Heart right ventricle (tissue), 16 donors: ENCODE data around the gene CCDC97. TPM values are rescaled to one million over a fixed set of nuclear protein-coding genes. Genes with fewer than 3 reads are reported as not detected.

Experiments used
- ATAC-seq, 8 donors: fragments of 200-7000 bp; cut with Tn5 transposase; one replicate each; pipeline ENCODE4 v1.9.1; 2020; ENCODE audit warnings: mild to moderate bottlenecking in 8 of 8, moderate library complexity in 8 of 8, moderate number of reproducible peaks in 1 of 8
- DNase-seq, 2 donors: peaks; one replicate each; pipeline ENCODE4 v3.0.0-alpha.2; 2020
- H3K27ac ChIP-seq, 10 donors: fragments of 200-600 bp; sonication (generic) in 2 of 10; one replicate each; pipeline versions ENCODE4 v1.5.0 to v1.8.0; 2020 to 2022; ENCODE audit warnings: mild to moderate bottlenecking in 3 of 10
- H3K27me3 ChIP-seq, 7 donors: fragments of 200-600 bp; one replicate each; pipeline ENCODE4 v1.8.0; 2021 to 2022; ENCODE audit warnings: mild to moderate bottlenecking in 2 of 7
- H3K36me3 ChIP-seq, 9 donors: fragments of 200-600 bp; sonication (generic) in 1 of 9; one replicate each; pipeline versions ENCODE4 v1.5.0 to v1.8.0; 2020 to 2022; ENCODE audit warnings: mild to moderate bottlenecking in 2 of 9
- H3K4me1 ChIP-seq, 9 donors: fragments of 200-600 bp; sonication (generic) in 1 of 9; one replicate each; pipeline versions ENCODE4 v1.5.0 to v1.8.0; 2020 to 2022; ENCODE audit warnings: mild to moderate bottlenecking in 4 of 9
- H3K4me3 ChIP-seq, 10 donors: fragments of 200-600 bp; sonication (generic) in 2 of 10; one replicate each; pipeline versions ENCODE4 v1.5.0 to v1.8.0; 2020 to 2022; ENCODE audit warnings: mild to moderate bottlenecking in 7 of 10, moderate library complexity in 2 of 10
- H3K9me3 ChIP-seq, 11 donors: fragments of 200-600 bp in 10 of 11; sonication (generic) in 2 of 11; one replicate each; pipeline versions ENCODE4 v1.5.0 to v1.8.0; 2013 to 2022; ENCODE audit warnings: mild to moderate bottlenecking in 2 of 11, control low read depth in 1 of 11, moderate library complexity in 1 of 11
- CTCF ChIP-seq, 9 donors: fragments of 200-600 bp; sonication (generic) in 2 of 9; IDR thresholded peaks; one replicate each; pipeline versions ENCODE4 v1.5.0 to v1.8.0; 2021 to 2022; ENCODE audit warnings: antibody characterized with exemption in 9 of 9, mild to moderate bottlenecking in 5 of 9, moderate library complexity in 1 of 9
- WGBS, 2 donors: extraction: QIAGEN DNeasy Blood & Tissue Kit; methylation state at CpG; one replicate each; pipeline ENCODE4 v1.1.7; 2013; ENCODE audit warnings: inconsistent platforms in 1 of 2; 5-methylcytosine and 5-hydroxymethylcytosine counted together
- intact Hi-C, 10 donors: fragments of 100-400 bp; cut with DNase I; formaldehyde crosslinking; loops; one replicate each; pipeline versions ENCODE4 v1.11.1 to v1.14.2; 2022
- polyA plus RNA-seq, 2 donors: library from polyadenylated mRNA; stranded (reverse); fragments of 200-250 nt; gene quantifications; one replicate each; pipeline ENCODE4 v1.2.3, GENCODE V29; 2013
- total RNA-seq, 10 donors: library from RNA; stranded (reverse); fragmentation: NEBNext Ultra II Directional in 3 of 10; extraction: Animal tissue kit (Norgen Biotek cat#: 25700) in 3 of 10; gene quantifications; one replicate each; pipeline versions ENCODE4 v1.2.1 to v1.2.4, GENCODE V29; 2021 to 2023
- donor health status: Arrhythmogenic right ventricular cardiomyopathy.
- donor health status: ischemic (EF 13 %, LVEDD 7.1; RV severe dilation, severe dysfunction).
- donor health status: healthy with polysubstance abuse.
- donor health status: DM: no; HTN: yes; CAD: no.
- donor health status: DM: no; HTN: no; CAD: no.
- donor health status: ischemic (EF 25% LVEDD 6.9; RV normal size, moderate dysfunction).
- donor health status: ischemic (EF 25% LVEDD 5.7; RV mildly dilated, moderate dysfunction).
- donor health status: healthy.
- donor health status: DM: yes; HTN: yes; CAD: no.
- donor health status: Ischemic cardiomyopathy.
- donor health status: ischemic (EF 35%, LVEDD 5.7; RV mildly dilated, moderate dysfunction).
- donor health status: nonischemic (EF 11% LVEDD 7.7; RV severe dilation, severe dysfunction).
- donor health status: DM: yes; HTN: yes; CAD: no.
- donor health status: PGD.
- donor health status: ischemic (EF 29% LVEDD 5.4; RV normal size, mild dysfunction).
- donor health status: nonischemic (EF 23%, LVEDD 6.1; RV moderate dilation, normal function).

Gene CCDC97
- total and polyA plus RNA-seq, 12 donors: 11.3 to 19.2 (median 16.1) TPM

- no peak overlapping the region for H3K4me3 ChIP-seq
- DNase-seq: no peak
Measured at GRCh38 chr19:41318696-41319499, 8.9 kb downstream of the CCDC97 start.

GRCh38 chr19:41319500-41320184 lies 9.7 kb downstream of the CCDC97 start:
- peak in 1 of 8 donors; percentile 77 for ATAC-seq
- peaks cover 0 to 90% (median 36%) of the 10 kb centered on the region in 9 donors for H3K36me3 ChIP-seq
- intact Hi-C loops: loop anchor here in 5 of 10 donors (5.0 to 10.0 kb wide), 6 partner anchors 38 to 255 kb away; partner anchors contain the start of genes B3GNT8 (in 1 of the 5), B9D2 (in 1 of the 5), CEACAM21 (in 1 of the 5) and DMAC2 (in 1 of the 5)

More at GRCh38 chr19:41318696-41319499, 8.9 kb downstream of the CCDC97 start:
- peak overlapping the region in 1 of 10 donors; percentile 5 for H3K27ac ChIP-seq
- 84 to 86% methylated on average over 19 of the region's 19 CpGs for WGBS, 2 donors
- no peaks in the 10 kb centered on the region for H3K9me3 ChIP-seq
- ATAC-seq: no peak
- peaks cover 0 to 95% (median 36%) of the 10 kb centered on the region in 9 donors for H3K36me3 ChIP-seq
- H3K4me1 ChIP-seq: peaks cover 20 to 30% (median 28%) of the 10 kb centered on the region in 9 donors
- H3K27me3 ChIP-seq: no peaks in the 10 kb centered on the region
- no peak for TF ChIP-seq CTCF (IDR thresholded peaks at IDR 0.05)
- intact Hi-C loops: no loop called here

GRCh38 chr19:41320185-41320518 lies 10.2 kb downstream of the CCDC97 start:
- DNase-seq: no peak
- Histone ChIP-seq H3K36me3 (peaks cover 0 to 85% (median 36%) of the 10 kb centered on the region in 9 donors), H3K27ac (peak overlapping the region in 1 of 10 donors; percentile 32), H3K4me3 (no peak overlapping the region), H3K27me3 (no peaks in the 10 kb centered on the region), H3K9me3 (no peaks in the 10 kb centered on the region), H3K4me1 (peaks cover 28 to 42% (median 41%) of the 10 kb centered on the region in 9 donors)
- intact Hi-C loops: loop anchor here in 5 of 10 donors (5.0 to 10.0 kb wide), 6 partner anchors 37 to 255 kb away; partner anchors contain the start of genes B3GNT8 (in 1 of the 5), B9D2 (in 1 of the 5), CEACAM21 (in 1 of the 5) and DMAC2 (in 1 of the 5)
- WGBS, 2 donors: 70 to 76% methylated on average over 11 of the region's 11 CpGs
- ATAC-seq: no peak
- TF ChIP-seq CTCF (IDR thresholded peaks at IDR 0.05): no peak

More at GRCh38 chr19:41319500-41320184, 9.7 kb downstream of the CCDC97 start:
- H3K9me3 ChIP-seq: no peaks in the 10 kb centered on the region
- H3K4me3 ChIP-seq: no peak overlapping the region
- no peak for DNase-seq
- H3K4me1 ChIP-seq: peaks cover 23 to 37% (median 35%) of the 10 kb centered on the region in 9 donors
- peak overlapping the region in 1 of 10 donors; percentile 32 for H3K27ac ChIP-seq
- TF ChIP-seq CTCF (IDR thresholded peaks at IDR 0.05): no peak
- no peaks in the 10 kb centered on the region for H3K27me3 ChIP-seq
- WGBS, 2 donors: 70 to 74% methylated on average over 20 of the region's 20 CpGs

GRCh38 chr19:41320568-41320967 lies 10.6 kb downstream of the CCDC97 start:
- WGBS, 2 donors: 80 to 81% methylated on average over 4 of the region's 4 CpGs
- Histone ChIP-seq H3K27ac (peak overlapping the region in 2 of 10 donors; percentile 32 to 96), H3K9me3 (no peaks in the 10 kb centered on the region), H3K4me3 (no peak overlapping the region), H3K27me3 (no peaks in the 10 kb centered on the region), H3K36me3 (peaks cover 0 to 81% (median 36%) of the 10 kb centered on the region in 9 donors), H3K4me1 (peaks cover 29 to 46% (median 45%) of the 10 kb centered on the region in 9 donors)
- intact Hi-C loops: loop anchor here in 5 of 10 donors (5.0 to 10.0 kb wide), 6 partner anchors 37 to 254 kb away; partner anchors contain the start of genes B3GNT8 (in 1 of the 5), B9D2 (in 1 of the 5), CEACAM21 (in 1 of the 5) and DMAC2 (in 1 of the 5)
- no peak for DNase-seq
- no peak for ATAC-seq
- no peak for TF ChIP-seq CTCF (IDR thresholded peaks at IDR 0.05)
